GM19025 (cell line): ENCODE data around the gene ENDOG.
"Not testable (repeated sequence)": the region's sequence is repeated elsewhere in the genome, so short reads cannot be mapped to it uniquely, and the experiment has no call there.

ENCODE experiments used
- ATAC-seq: cut with Tn5 transposase; IDR thresholded peaks from one replicate; pipeline ENCODE4 v1.9.1; 2021; ENCODE audit warnings: mild to moderate bottlenecking, low read depth, moderate library complexity; ENCODE audit not compliant: unreplicated experiment

The ENDOG gene

GRCh38 chr9:128818099-128818838 lies at the start of gene ENDOG:
Gene ENDOG, plus strand, starts transcription at chr9:128818500. Its CDS starts 185 bp downstream, at chr9:128818685.
- ATAC-seq: peak; percentile 88

DNA sequence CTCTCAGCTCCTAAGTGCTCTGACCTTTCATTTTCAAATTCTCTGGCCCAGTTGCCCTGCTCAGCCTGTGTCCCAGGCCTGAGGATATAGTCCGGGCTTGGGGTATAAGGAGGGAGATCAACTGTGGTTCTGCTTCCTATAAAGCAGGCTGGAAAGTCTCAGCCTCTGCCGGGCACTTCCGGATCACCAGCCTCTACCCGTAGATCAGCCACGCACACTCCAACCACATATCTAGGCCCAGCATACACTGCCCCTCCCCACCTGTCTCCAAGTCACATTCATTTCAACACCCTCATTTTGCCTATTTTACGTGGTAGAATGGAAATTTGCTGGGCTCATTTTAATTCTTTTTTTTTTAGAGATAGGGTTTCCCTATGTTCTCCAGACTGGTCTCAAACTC lies 49.7 kb upstream of the ENDOG start:
- no peak for ATAC-seq

DNA sequence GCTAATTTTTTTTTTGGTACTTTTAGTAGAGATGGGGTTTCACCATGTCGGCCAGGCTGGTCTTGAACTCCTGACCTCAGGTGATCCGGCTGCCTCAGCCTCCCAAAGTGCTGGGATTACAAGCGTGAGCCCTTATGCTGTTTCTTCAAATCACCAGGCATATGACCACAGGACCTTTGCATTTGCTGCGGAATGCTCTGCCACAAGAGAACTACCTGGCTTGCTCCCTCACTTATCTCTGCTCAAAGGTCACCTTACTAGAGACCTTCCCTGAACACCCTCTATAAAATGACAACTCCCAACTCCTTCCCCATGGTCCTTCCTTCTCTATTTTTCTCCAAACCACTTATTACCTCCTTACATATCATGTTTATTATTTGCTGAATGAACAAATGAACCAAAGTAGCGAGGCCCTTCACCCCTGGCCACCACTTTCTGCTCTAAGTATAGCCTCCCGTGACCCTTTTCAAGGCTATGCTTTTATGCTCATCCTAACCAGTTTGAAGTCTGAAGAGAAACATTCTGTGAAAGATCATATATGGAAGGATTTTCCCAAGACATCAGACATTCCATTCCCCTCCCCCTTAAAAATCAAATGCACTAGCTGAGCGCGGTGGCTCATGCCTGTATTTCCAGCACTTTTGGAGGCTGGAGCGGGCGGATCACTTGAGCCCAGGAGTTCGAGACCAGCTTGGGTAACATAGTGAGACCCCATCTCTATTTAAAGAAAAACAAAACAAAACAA lies 47.8 kb upstream of the ENDOG start:
- ATAC-seq: no peak

- no peak for ATAC-seq
Observed at GRCh38 chr9:128771094-128771721, 47.1 kb upstream of the ENDOG start.

GRCh38 chr9:128771745-128772519 lies 46.4 kb upstream of the ENDOG start, which contains the start of gene ZER1:
Gene ZER1, minus strand, starts transcription at chr9:128771927. Its CDS starts 16,362 bp downstream, at chr9:128755565.
- peak; percentile 89 for ATAC-seq

- ATAC-seq: no peak
Observed at GRCh38 chr9:128773049-128773448, 45.3 kb upstream of the ENDOG start.

GRCh38 chr9:128774804-128775203 lies 43.5 kb upstream of the ENDOG start:
- no peak for ATAC-seq

GRCh38 chr9:128780093-128780492 lies 38.2 kb upstream of the ENDOG start:
- not testable (repeated sequence) for ATAC-seq

DNA sequence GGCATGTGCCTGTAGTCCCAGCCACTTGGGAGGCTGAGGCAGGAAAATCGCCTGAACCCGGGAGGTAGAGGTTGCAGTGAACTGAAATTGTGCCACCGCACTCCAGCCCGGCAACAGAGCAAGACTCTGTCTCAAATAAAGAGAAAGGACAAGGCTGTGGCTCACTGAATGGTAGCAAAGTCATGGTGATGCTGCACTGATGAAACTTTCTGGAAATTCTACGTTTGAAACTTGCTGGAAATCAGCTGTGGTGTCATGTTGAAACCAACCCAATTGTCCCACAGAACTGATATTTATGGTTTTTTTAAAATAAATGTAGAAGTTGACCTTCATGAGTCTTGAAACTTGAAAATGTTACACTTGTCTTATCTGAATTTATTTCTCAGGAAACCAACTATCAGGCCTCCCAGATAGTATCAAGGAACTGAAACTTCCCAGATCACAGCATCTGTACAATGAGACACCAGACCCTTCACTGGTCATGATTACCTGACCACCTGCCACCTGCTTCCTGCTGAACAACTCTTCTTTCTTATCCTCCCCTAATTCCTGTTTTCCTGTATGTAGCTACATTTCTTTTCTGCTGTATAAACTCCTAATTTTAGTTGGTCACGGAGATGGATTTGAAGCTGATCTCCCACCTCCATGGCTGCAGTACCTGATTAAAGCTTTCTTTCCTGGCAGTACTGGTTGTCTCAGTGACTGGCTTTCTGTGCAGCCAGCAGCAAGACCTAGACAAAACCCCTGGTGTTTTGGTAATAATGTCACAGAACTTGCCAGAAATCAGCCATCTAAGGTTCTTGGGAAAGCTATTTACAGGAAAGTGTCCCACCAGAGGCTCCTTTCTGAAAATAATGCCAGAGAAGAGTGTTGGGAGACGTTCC lies 36.9 kb upstream of the ENDOG start:
- ATAC-seq: no peak

- no peak for ATAC-seq
Observed at GRCh38 chr9:128782669-128783068, 35.6 kb upstream of the ENDOG start.

DNA sequence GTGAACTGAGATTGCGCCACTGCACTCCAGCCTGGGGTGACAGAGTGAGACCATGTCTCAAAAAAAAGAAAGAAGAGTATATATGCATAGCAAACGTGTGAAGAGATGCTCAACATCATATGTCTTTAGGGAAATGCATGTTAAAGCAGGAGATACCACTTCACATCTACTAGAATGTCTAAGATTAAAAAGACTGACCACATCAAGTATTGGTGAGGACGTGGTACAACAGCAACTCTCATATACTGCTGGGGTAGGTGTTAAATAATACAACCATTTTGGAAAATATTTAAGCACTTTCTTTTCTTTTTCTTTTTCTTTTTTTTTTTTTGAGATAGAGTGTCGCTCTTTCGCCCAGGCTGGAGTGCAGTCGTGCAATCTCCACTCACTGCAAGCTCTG lies 32.9 kb upstream of the ENDOG start:
- ATAC-seq: no peak

GRCh38 chr9:128786681-128787601 lies 31.4 kb upstream of the ENDOG start, which contains the start of gene TBC1D13:
Gene TBC1D13, plus strand, starts transcription at chr9:128787253. Its CDS starts 101 bp downstream, at chr9:128787354.
- peak; percentile 77 for ATAC-seq

DNA sequence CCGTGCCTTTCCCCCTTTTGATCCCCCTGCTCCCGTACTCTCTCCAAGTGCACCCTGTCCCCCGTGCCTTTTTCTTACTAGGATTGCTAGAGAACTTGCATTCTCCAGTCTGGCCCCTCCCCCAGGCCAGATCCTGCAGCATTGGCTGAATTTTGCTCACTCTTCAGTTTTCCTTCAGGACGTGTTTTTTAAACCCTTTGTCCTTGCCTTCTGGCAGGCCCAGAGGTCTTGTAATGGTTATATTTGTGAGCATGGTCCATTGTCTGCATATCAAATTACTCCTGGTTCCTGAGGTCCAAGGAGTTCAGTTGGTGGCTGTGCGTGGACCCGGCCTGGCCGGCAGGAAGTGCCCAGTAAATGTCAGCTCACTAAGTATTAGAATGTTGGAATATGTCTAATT lies 30.6 kb upstream of the ENDOG start:
- ATAC-seq: no peak

GRCh38 chr9:128788445-128788844 lies 29.9 kb upstream of the ENDOG start:
- ATAC-seq: no peak

DNA sequence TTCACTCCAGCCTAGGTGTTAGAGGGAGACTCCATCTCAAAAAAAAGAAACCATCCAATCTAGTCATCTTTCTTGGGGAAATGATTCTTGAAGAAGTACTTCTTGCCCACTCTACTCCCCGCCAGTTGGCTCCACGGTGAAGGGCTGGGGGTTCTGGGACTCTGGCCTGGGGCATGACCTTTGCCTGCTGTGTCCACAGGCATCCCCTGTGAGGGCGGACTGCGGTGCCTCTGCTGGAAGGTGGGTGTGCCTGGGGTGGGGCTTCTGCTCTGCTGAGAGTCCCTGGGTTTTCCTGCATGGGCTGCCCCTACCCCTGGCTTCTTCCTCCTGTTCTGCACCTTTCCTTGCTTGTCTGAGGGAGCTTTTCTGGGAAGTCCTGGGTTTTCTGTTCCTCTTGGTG lies 27.8 kb upstream of the ENDOG start:
- ATAC-seq: no peak

DNA sequence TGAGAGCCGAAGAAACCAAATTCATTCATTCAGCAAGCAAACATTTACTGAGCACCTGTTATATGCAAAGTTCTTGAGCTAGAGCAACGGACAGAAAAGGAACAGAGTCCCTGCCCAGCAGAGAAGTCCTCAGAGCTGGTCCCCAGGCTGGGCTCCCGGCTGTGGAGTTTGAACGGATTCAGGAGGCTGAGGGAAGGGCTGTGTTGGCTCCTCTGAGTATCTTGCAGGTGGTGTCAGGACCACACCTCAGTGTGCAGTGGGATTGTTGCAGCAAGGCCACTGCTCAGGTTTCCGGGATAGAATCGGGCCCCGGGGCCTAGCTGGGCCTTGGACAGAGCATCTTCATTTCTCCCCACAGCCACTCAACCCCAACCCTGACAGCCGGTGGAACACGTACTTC lies 26.2 kb upstream of the ENDOG start:
- ATAC-seq: no peak

DNA sequence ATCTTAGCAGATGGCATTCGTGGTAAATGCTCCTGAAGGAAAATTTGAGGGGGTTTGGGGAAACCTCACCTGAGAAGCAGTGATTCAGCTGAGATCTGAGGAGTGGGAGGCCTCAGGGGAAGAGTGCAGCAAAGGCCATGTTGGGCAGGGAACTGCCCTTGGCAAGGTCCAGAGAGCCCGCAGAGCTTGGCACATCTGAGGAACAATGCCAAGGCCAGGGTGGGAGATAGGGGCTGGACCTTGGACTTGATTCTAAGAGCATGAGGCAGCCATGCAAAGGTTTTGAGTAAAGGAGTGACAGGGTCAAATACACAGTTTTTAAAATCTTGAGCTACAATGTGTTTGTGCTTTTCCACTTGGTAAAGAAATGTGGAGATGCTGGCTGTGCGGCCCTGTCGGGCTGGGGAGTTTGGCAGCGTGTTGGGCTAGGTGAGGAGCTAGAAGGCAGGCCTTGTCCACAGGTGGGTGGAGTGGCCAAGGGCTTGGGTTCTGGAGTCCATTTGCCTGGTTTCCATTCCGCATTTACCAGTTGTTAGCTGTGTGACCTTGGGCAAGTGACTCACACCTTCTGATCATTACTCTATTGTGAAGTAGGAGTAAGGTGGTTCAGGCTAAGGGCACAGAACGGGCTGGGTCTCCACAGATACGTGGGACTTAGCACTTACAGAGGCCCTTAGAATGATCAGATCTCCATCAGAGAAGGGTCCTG lies 25.2 kb upstream of the ENDOG start:
- no peak for ATAC-seq

- not testable (repeated sequence) for ATAC-seq
Observed at GRCh38 chr9:128794961-128795360, 23.3 kb upstream of the ENDOG start.
